Small intestine (tissue), 7 donors: Measurements from ENCODE around the gene INPP4A. TPM values are rescaled to one million over a fixed set of nuclear protein-coding genes. Genes with fewer than 3 reads are reported as not detected.
"Not testable (repeated sequence)": the region's sequence is repeated elsewhere in the genome, so short reads cannot be mapped to it uniquely, and the experiment has no call there.

ENCODE experiments used
- DNase-seq, 2 donors: peaks; one replicate each; pipeline versions ENCODE4 v3.0.0 to v3.0.0-alpha.2; 2013
- FAIRE-seq: peaks from 2 replicates; lab custom pipeline; 2012; peaks lifted over from hg19 to GRCh38; lab: Jason Lieb, UNC
- H3K27ac ChIP-seq, 3 donors: one replicate each; pipeline ENCODE4 v1.5.1; 2013; ENCODE audit warnings: low read length in 2 of 3, mild to moderate bottlenecking in 2 of 3, control low read depth in 1 of 3, inconsistent platforms in 1 of 3, low read depth in 1 of 3, moderate library complexity in 1 of 3
- H3K27me3 ChIP-seq, 3 donors: one replicate each; pipeline ENCODE4 v1.6.1; 2013; ENCODE audit warnings: low read length in 3 of 3, inconsistent platforms in 1 of 3; ENCODE audit not compliant: control insufficient read depth in 3 of 3, insufficient read depth in 3 of 3
- H3K36me3 ChIP-seq, 3 donors: one replicate each; pipeline ENCODE4 v1.6.1; 2013; ENCODE audit warnings: low read length in 3 of 3, inconsistent platforms in 1 of 3, low read depth in 1 of 3, mild to moderate bottlenecking in 1 of 3, moderate library complexity in 1 of 3; ENCODE audit not compliant: control insufficient read depth in 3 of 3, insufficient read depth in 2 of 3
- H3K4me1 ChIP-seq, 3 donors: one replicate each; pipeline ENCODE4 v1.6.1; 2013; ENCODE audit warnings: low read length in 2 of 3, inconsistent platforms in 1 of 3, low read depth in 1 of 3, mild to moderate bottlenecking in 1 of 3, moderate library complexity in 1 of 3; ENCODE audit not compliant: control insufficient read depth in 3 of 3, insufficient read depth in 2 of 3
- H3K4me3 ChIP-seq, 3 donors: one replicate each; pipeline ENCODE4 v1.5.1; 2013; ENCODE audit warnings: low read length in 3 of 3, control low read depth in 1 of 3, inconsistent platforms in 1 of 3, low read depth in 1 of 3, mild to moderate bottlenecking in 1 of 3, moderate library complexity in 1 of 3
- H3K9me3 ChIP-seq, 2 donors: one replicate each; pipeline ENCODE4 v1.6.1; 2013; ENCODE audit warnings: low read depth in 1 of 2, low read length in 1 of 2; ENCODE audit not compliant: control insufficient read depth in 2 of 2, insufficient read depth in 1 of 2
- WGBS, 3 donors: extraction: QIAGEN DNeasy Blood & Tissue Kit; methylation state at CpG; one replicate each; pipeline ENCODE4 v1.1.7; 2013; 5-methylcytosine and 5-hydroxymethylcytosine counted together
- polyA plus RNA-seq, 4 donors: library from polyadenylated mRNA; stranded (reverse) in 3 of 4; unstranded in 1 of 4; fragments of 200-250 nt in 3 of 4; fragments of 120-200 nt in 1 of 4; gene quantifications; one replicate each; pipeline versions ENCODE4 v1.2.1 to v1.2.3, GENCODE V29; 2013
- donor health status: healthy with polysubstance abuse.
- donor health status: control.
- donor health status: control.
- donor health status: Bipolar disorder and iron deficiency.
- donor health status: healthy.

Gene INPP4A
- polyA plus RNA-seq, 4 donors: 1.6 to 8.3 (median 4.1) TPM

DNA sequence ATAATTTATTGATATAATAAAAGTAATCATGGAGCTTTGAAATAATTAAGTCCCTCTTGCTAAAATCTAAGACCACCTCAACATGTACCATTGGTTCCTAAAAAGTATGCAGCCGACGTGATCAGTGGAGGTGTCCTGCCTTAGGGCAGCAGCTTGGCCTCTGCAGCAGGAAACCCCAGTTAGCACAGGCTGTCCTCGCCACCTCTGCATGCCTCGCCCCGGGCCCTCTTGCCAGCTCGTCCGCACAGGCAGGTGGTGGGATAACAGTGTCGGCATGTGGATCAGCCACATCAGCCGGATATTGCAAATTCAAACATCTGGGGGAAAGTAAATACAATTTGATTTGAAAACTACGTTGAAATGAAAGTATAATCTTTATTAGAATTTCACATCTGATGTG lies 140.7 kb downstream of the INPP4A start:
- DNase-seq: no peak
- no peak overlapping the region for H3K27ac ChIP-seq
- no peaks in the 10 kb centered on the region for H3K9me3 ChIP-seq
- 36 to 80% (median 58%) methylated on average over 10 of the region's 10 CpGs for WGBS, 3 donors
- H3K27me3 ChIP-seq: no peaks in the 10 kb centered on the region
- no peak for FAIRE-seq
- H3K36me3 ChIP-seq: peaks cover 0 to 27% (median 0%) of the 10 kb centered on the region in 3 donors
- H3K4me1 ChIP-seq: peaks cover 0 to 9% (median 0%) of the 10 kb centered on the region in 3 donors
- no peak overlapping the region for H3K4me3 ChIP-seq

DNA sequence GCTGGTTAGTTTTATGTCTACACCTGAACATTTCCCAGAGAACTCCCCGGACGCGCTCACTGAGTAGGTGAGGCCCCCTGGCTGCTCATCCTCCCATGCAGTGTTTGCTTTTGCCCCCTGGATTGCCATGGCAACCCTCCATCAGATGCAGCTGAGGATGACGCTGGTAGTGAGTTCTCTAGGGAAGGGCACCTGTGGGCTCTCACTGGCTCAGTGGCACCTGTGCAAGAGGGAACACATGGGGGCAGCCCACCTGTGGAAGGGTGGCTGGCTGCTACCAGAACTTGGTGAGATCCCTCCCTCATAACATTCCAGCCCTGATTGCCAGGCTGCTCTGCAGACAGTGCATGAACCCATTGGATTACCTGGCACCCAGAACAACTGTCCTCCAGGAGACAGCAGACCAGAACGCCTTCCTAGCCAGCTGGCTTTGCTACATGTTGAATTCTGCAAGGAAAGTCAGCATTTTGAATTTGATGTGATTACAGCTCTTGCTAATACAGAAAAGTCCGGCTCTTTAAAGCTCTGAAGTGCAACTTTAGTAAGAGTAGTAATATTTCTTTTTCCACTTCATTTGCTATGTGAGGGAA lies 142.0 kb downstream of the INPP4A start:
- H3K9me3 ChIP-seq: no peaks in the 10 kb centered on the region
- peaks cover 0 to 9% (median 0%) of the 10 kb centered on the region in 3 donors for H3K4me1 ChIP-seq
- FAIRE-seq (no peak), DNase-seq (no peak)
- peaks cover 0 to 24% (median 0%) of the 10 kb centered on the region in 3 donors for H3K36me3 ChIP-seq
- no peaks in the 10 kb centered on the region for H3K27me3 ChIP-seq
- no peak overlapping the region for H3K27ac ChIP-seq
- WGBS, 3 donors: 92 to 98% (median 96%) methylated on average over 6 of the region's 6 CpGs
- H3K4me3 ChIP-seq: no peak overlapping the region

DNA sequence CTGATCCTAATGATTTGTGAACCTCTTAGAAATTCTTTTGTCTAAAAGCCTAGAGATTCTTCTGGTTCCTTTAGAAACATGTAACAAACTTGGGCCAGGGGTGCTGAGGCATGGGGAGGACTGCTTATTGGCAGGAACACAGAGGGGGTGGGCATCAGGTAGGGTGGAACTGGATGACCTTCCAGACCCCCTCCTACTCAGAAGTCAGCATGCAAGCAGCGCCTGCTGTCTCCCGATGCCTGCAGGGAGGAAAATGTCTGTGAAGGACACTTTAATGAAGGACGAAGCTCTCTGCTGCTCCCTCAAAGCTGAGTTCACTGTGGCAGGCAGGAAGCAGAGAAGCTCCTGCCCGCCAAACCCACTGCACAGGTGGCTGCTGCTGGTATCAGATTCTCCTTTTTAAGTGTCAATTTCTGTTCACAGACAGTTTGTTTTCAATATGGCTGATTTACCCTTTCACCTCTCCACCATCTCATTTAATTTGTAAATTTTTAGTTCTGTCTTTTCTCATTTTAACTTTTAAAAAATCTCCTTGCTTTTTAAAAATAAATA lies 144.3 kb downstream of the INPP4A start:
- Histone ChIP-seq H3K9me3 (peaks cover 0 to 2% of the 10 kb centered on the region in 2 donors), H3K36me3 (peaks cover 0 to 21% (median 0%) of the 10 kb centered on the region in 3 donors), H3K4me1 (peaks cover 0 to 5% (median 0%) of the 10 kb centered on the region in 3 donors), H3K4me3 (no peak overlapping the region), H3K27ac (no peak overlapping the region), H3K27me3 (no peaks in the 10 kb centered on the region)
- WGBS, 3 donors: 80 to 87% (median 81%) methylated on average over 4 of the region's 4 CpGs
- FAIRE-seq: no peak
- no peak for DNase-seq

DNA sequence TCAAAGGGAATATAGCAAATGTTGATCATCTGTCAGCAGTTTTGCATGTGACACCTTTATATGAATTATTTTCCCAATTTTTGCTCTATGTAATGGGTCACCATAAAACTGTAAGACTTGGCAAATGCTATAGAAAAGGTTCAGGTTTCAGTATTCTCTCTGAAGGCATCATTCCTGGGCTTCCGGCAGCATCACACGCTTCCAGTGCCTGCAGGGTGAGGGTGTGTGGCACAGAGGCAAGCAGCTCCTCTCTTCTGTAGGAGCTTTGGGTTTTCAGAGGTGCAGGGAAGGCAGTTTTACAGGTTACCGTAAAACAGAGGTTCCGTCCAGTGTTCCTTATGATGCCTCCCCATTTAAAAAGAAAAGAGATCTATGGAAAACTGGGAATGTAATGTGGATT lies 144.8 kb downstream of the INPP4A start:
- no peak overlapping the region for H3K4me3 ChIP-seq
- H3K4me1 ChIP-seq: peaks cover 0 to under 1% (median 0%) of the 10 kb centered on the region in 3 donors
- DNase-seq: no peak
- H3K27ac ChIP-seq: no peak overlapping the region
- H3K36me3 ChIP-seq: peaks cover 0 to 20% (median 0%) of the 10 kb centered on the region in 3 donors
- 97% methylated on average over 4 of the region's 4 CpGs for WGBS, 3 donors
- no peak for FAIRE-seq
- peaks cover 0 to 3% of the 10 kb centered on the region in 2 donors for H3K9me3 ChIP-seq
- H3K27me3 ChIP-seq: no peaks in the 10 kb centered on the region

DNA sequence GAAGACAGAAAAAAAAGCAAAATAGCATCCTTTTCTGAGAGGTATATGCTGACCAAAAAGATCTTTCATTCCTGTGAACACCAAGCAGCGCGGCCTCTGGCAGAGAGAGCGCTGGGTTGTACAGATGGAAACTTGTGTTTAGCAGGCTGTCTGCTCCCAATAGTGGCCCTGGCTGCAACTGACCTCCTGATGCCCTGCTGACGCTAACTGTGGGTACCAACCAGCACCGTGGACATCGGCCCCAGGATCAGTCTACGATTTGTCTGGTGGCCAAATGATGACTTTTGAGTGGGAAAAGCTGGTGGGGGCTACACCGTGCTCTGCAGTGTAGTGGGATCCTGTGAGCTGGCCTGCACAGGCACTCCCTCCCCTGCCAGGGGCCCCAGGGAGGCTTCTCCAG lies 147.9 kb downstream of the INPP4A start:
- 96 to 98% (median 97%) methylated on average over 8 of the region's 8 CpGs for WGBS, 3 donors
- peaks cover 0 to 14% (median 1%) of the 10 kb centered on the region in 3 donors for H3K36me3 ChIP-seq
- FAIRE-seq: no peak

DNA sequence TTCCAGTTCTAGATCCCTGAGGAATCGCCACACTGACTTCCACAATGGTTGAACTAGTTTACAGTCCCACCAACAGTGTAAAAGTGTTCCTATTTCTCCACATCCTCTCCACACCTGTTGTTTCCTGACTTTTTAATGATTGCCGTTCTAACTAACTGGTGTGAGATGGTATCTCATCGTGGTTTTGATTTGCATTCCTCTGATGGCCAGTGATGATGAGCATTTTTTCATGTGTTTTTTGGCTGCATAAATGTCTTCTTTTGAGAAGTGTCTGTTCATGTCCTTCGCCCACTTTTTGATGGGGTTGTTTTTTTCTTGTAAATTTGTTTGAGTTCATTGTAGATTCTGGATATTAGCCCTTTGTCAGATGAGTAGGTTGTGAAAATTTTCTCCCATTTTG lies 150.0 kb downstream of the INPP4A start:
- peaks cover 1 to 14% (median 5%) of the 10 kb centered on the region in 3 donors for H3K36me3 ChIP-seq
- 82 to 86% (median 83%) methylated on average over 2 of the region's 4 CpGs for WGBS, 3 donors
- not testable (repeated sequence) for H3K27me3 ChIP-seq, H3K9me3 ChIP-seq, FAIRE-seq, H3K4me1 ChIP-seq, H3K4me3 ChIP-seq, DNase-seq, H3K27ac ChIP-seq

More for the DNA sequence above, 147.9 kb downstream of the INPP4A start:
- no peak overlapping the region for H3K4me3 ChIP-seq
- H3K27ac ChIP-seq: no peak overlapping the region
- DNase-seq: no peak
- no peaks in the 10 kb centered on the region for H3K4me1 ChIP-seq
- peaks cover 0 to 3% of the 10 kb centered on the region in 2 donors for H3K9me3 ChIP-seq
- H3K27me3 ChIP-seq: no peaks in the 10 kb centered on the region

DNA sequence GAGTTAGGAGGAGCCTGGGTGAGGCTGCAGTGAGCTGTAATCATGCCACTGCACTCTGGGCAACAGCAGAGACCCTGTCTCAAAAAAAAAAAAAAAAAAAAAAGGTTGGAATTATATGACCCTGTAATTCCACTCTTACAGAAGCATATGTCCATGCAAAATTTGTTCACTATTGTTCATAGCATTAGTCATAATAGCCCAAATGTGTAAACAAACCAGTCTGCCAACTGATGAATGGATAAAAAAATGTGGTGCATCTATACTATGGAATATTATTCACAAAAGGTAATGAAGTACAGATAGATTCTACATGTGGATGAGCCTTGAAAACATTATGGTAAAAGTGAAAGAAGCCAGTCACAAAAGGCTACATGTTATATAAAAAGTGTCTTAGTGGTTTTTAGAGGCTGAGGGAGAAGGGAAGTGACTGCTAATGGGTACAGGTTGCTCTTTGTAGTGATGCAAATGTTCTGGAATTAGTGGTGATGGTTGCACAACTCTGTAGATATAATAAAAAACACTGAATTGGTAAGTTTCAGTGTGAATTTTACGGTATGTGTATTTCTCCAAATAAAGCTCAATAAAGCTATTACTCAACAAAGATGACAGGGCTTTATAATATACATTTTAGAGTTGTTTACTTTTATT lies 154.2 kb downstream of the INPP4A start:
- H3K27ac ChIP-seq: no peak overlapping the region
- WGBS, 3 donors: 85 to 95% (median 93%) methylated on average over 1 of the region's 1 CpG
- peaks cover 0 to 2% of the 10 kb centered on the region in 2 donors for H3K9me3 ChIP-seq
- H3K4me3 ChIP-seq: no peak overlapping the region
- peaks cover 6 to 18% (median 7%) of the 10 kb centered on the region in 3 donors for H3K36me3 ChIP-seq
- DNase-seq (no peak), FAIRE-seq (no peak)
- H3K27me3 ChIP-seq: no peaks in the 10 kb centered on the region
- H3K4me1 ChIP-seq: no peaks in the 10 kb centered on the region

DNA sequence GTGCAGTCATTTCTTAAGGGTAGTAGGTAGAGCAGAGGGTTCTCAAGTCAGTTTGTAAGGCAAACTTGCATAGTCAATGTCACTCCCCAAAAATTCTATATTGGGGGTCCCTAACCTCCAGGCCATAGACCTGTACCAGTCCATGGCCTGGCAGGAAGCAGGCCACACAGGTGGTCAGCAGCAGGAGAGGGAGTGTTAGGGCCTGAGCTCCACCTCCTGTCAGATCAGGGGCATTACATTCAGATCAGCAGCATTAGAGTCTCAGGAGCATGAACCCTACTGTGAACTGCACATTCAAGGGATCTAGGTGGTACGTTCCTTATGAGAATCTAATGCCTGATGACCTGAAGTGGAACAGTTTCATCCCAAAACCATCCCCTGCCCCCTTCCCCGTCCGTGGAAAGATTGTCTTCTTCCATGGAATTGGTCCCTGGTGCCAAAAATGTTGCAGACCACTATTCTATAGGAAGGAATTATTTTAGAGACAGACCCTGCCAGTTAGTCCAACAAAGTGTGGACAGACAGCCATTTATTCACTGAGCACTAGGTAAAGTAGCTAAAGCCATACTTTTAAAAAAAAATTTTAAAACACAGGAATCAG lies 157.0 kb downstream of the INPP4A start:
- WGBS, 3 donors: 79 to 82% (median 80%) methylated on average over 3 of the region's 3 CpGs
- Histone ChIP-seq H3K4me1 (peaks cover 0 to 2% (median 1%) of the 10 kb centered on the region in 3 donors), H3K4me3 (no peak overlapping the region), H3K27ac (no peak overlapping the region), H3K36me3 (peaks cover 6 to 18% (median 7%) of the 10 kb centered on the region in 3 donors), H3K9me3 (no peaks in the 10 kb centered on the region), H3K27me3 (no peaks in the 10 kb centered on the region)
- DNase-seq (peak; percentile 40 to 54), FAIRE-seq (no peak)
